ENCODE measurements around the gene KRT74.

The KRT74 gene

DNA sequence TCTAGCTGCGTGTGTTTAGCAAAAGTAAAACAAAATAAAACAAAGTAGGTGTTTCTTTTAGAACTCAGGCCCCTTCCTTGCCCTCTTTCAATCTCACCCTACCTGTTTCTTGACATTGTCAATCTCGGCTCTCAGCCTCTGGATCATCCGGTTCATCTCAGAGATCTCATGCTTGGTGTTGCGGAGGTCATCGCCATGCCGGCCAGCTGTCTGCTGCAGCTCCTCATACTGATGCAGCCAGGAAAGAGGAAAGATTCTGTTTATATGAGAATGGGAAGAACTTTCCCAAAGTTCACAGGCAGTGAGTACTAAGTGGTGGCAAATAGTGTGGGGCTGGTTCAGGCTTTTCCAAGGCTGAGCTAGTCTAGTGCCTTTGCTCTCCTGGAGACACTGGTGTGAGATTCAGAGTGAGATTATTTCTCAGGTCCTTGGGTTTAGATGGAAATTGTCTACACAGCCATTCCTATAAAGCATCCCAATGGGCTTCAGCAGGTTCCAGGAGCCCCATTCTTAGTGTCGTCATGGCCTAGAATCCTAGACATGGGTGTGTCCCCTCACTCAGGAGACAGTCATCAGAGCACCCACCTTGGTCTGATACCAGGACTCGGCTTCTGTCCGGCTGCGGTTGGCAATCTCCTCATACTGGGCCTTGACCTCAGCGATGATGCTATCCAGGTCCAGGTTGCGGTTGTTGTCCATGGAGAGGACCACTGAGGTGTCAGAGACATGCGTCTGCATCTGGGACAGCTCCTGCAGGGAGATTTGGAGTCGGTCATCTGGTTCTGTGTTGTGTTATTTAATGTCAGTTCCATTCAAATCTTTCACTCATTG, 56.4 kb downstream of the KRT74 start:
- no peak overlapping the region for H3K27ac ChIP-seq
- DNase-seq (ENCODE audit: low read depth, low spot score): no peak

GRCh38 chr12:52515927-52516831, 57.5 kb downstream of the KRT74 start:
- no peak for DNase-seq (ENCODE audit: low read depth, low spot score)
- Histone ChIP-seq H3K27ac (no peak overlapping the region), H3K9me3 (ENCODE audit: low read depth, low read length) (no peaks in the 10 kb centered on the region), H3K36me3 (ENCODE audit: insufficient read depth, low read length) (no peaks in the 10 kb centered on the region), H3K9ac (ENCODE audit: insufficient read length) (no peak overlapping the region), H3K4me3 (no peak overlapping the region)
- TF ChIP-seq POLR2AphosphoS5 (IDR thresholded peaks at IDR 0.05; ENCODE audit: borderline replicate concordance, low read depth, low read length): no peak
- TF ChIP-seq EZH2 (IDR thresholded peaks at IDR 0.05): no peak
- no peak for TF ChIP-seq FOXP2 (optimal IDR thresholded peaks at IDR 0.05; ENCODE audit: control extremely low read depth, extremely low read length, insufficient read depth)

More for the DNA sequence above, 56.4 kb downstream of the KRT74 start:
- Histone ChIP-seq H3K4me3 (no peak overlapping the region), H3K9me3 (ENCODE audit: low read depth, low read length) (no peaks in the 10 kb centered on the region), H3K36me3 (ENCODE audit: insufficient read depth, low read length) (no peaks in the 10 kb centered on the region), H3K9ac (ENCODE audit: insufficient read length) (no peak overlapping the region)
- TF ChIP-seq FOXP2 (optimal IDR thresholded peaks at IDR 0.05; ENCODE audit: control extremely low read depth, extremely low read length, insufficient read depth) (no peak), POLR2AphosphoS5 (IDR thresholded peaks at IDR 0.05; ENCODE audit: borderline replicate concordance, low read depth, low read length) (no peak)

All from SK-N-MC (cell line).